GM12891 (cell line): ENCODE data around the gene RNF25.

ENCODE experiments used
- POLR2A ChIP-seq: IDR thresholded peaks from 2 replicates; pipeline ENCODE4 v1.6.1; 2011; ENCODE audit warnings: low read depth, low read length, control low read depth
- POLR2AphosphoS5 ChIP-seq: IDR thresholded peaks from 2 replicates; pipeline ENCODE4 v1.6.1; 2011; ENCODE audit warnings: low read depth, low read length, control low read depth
- SPI1 ChIP-seq: IDR thresholded peaks from 2 replicates; pipeline ENCODE4 v1.6.1; 2011; ENCODE audit warnings: low read depth, low read length, control low read depth

GRCh38 chr2:218719457-218719856, 47.7 kb upstream of the RNF25 start:
- TF ChIP-seq POLR2A, result no peak
- no peak for TF ChIP-seq POLR2AphosphoS5
- TF ChIP-seq SPI1, result no peak
